Panc1 (cell line): Measurements from ENCODE around the gene PCBP4. TPM values are rescaled to one million over a fixed set of nuclear protein-coding genes. Genes with fewer than 3 reads are reported as not detected.

ENCODE experiments used
- ATAC-seq: fragments of 200-7000 bp; cut with Tn5 transposase; 2 replicates; pipeline ENCODE4 v1.9.1; 2020; ENCODE audit warnings: mild to moderate bottlenecking, moderate library complexity
- BruUV-seq: library from RNA; stranded (reverse); fragments of 400-500 nt; replicated peaks from 2 replicates; lab custom pipeline; 2021; lab: Mats Ljungman, UMichigan
- CTCF ChIA-PET: fragments of 300-600 bp; sonication (Branson Sonifier 250); formaldehyde crosslinking; loops from one replicate; lab custom pipeline; 2022; ENCODE audit warnings: antibody characterized with exemption; lab: Charles Lee
- POLR2A ChIA-PET: fragments of 300-600 bp; sonication (Branson Sonifier 250); formaldehyde crosslinking; loops from one replicate; lab custom pipeline; 2022; ENCODE audit warnings: antibody characterized with exemption; lab: Charles Lee
- DNase-seq: peaks from one replicate; pipeline ENCODE4 v3.0.0-alpha.2; 2010; ENCODE audit warnings: low read depth, low spot score
- H3K27ac ChIP-seq: 2 replicates; pipeline ENCODE4 v1.5.1; 2011; ENCODE audit warnings: mild to moderate bottlenecking, low read length, inconsistent platforms
- H3K27me3 ChIP-seq: fragments of 200-500 bp; sonication (Bioruptor generic); 2 replicates; pipeline ENCODE4 v1.6.0; 2014; ENCODE audit warnings: low read length, inconsistent platforms; ENCODE audit not compliant: control insufficient read depth, insufficient read depth
- H3K36me3 ChIP-seq: fragments of 200-500 bp; sonication (Bioruptor generic); 2 replicates; pipeline ENCODE4 v1.5.1; 2014; ENCODE audit warnings: inconsistent platforms, mild to moderate bottlenecking, low read length, moderate library complexity; ENCODE audit not compliant: control insufficient read depth, insufficient read depth
- H3K4me1 ChIP-seq: 2 replicates; pipeline ENCODE4 v1.5.1; 2011; ENCODE audit warnings: inconsistent platforms, mild to moderate bottlenecking, low read length, moderate library complexity; ENCODE audit not compliant: control insufficient read depth, insufficient read depth
- H3K4me3 ChIP-seq, 2 experiments: 2 replicates each; pipeline ENCODE4 v1.5.1; 2011 to 2012; ENCODE audit warnings: low read depth in 2 of 2, low read length in 2 of 2, mild to moderate bottlenecking in 2 of 2, inconsistent platforms in 1 of 2, moderate library complexity in 1 of 2
- H3K9me3 ChIP-seq: fragments of 200-500 bp; sonication (Bioruptor generic); 2 replicates; pipeline ENCODE4 v1.5.1; 2014; ENCODE audit warnings: low read depth, mild to moderate bottlenecking, inconsistent platforms, low read length, moderate library complexity; ENCODE audit not compliant: control insufficient read depth, insufficient read depth
- CTCF ChIP-seq: fragments of 450-650 bp; IDR thresholded peaks from 2 replicates; pipeline ENCODE4 v1.5.1; 2017; ENCODE audit warnings: mild to moderate bottlenecking
- POLR2AphosphoS5 ChIP-seq: IDR thresholded peaks from 2 replicates; pipeline ENCODE4 v1.6.1; 2012; ENCODE audit warnings: mild to moderate bottlenecking, low read depth, low read length, moderate library complexity
- REST ChIP-seq, 2 experiments: IDR thresholded peaks; 2 replicates each; pipeline ENCODE4 v1.6.1; 2011 to 2012; ENCODE audit warnings: low read depth in 2 of 2, control low read depth in 1 of 2, low read length in 1 of 2, mild to moderate bottlenecking in 1 of 2, moderate library complexity in 1 of 2; ENCODE audit not compliant: insufficient read depth in 1 of 2
- SIN3A ChIP-seq: IDR thresholded peaks from 2 replicates; pipeline ENCODE4 v1.6.1; 2012; ENCODE audit warnings: low read depth, mild to moderate bottlenecking, low read length, moderate library complexity, borderline replicate concordance; ENCODE audit not compliant: insufficient read depth
- TCF7L2 ChIP-seq: IDR thresholded peaks from 2 replicates; pipeline ENCODE4 v1.6.1; 2011; ENCODE audit warnings: mild to moderate bottlenecking, low read depth, low read length, inconsistent platforms
- in situ Hi-C: cut with HindIII; loops from 2 replicates; pipeline ENCODE4 v1.10.0; 2016; ENCODE audit warnings: low sequenced_read_pairs, low pct_unique_long_range_greater_than_20kb
- intact Hi-C: fragments of 100-400 bp; cut with micrococcal nuclease; formaldehyde crosslinking; loops from one replicate; pipeline ENCODE4 v1.10.0; 2022; ENCODE audit not compliant: unreplicated experiment
- total RNA-seq: library from RNA; stranded (reverse); gene quantifications from one replicate; pipeline ENCODE4 v1.2.1, GENCODE V29; 2021; ENCODE audit not compliant: unreplicated experiment

Gene PCBP4
- total RNA-seq, 1 experiment from 2014 or later: 58.0 TPM

- ChIA-PET CTCF (interaction anchor here (1.3 to 1.7 kb wide), 3 partner anchors 8 to 33 kb away, joined by 7 to 9 read pairs (median 8); partner anchors contain the start of genes ACY1 and RRP9), POLR2A (no interaction called here)
- ATAC-seq (peak; percentile 47), DNase-seq (no peak)
- intact Hi-C loops (loop anchor here (2.0 kb wide), 1 partner anchor 32 kb away; the partner anchor contains the start of gene PARP3), in situ Hi-C loops (no loop called here)
- no peaks in the 10 kb centered on the region for H3K27me3 ChIP-seq
- H3K36me3 ChIP-seq: no peaks in the 10 kb centered on the region; the same call in 1 of the 2 replicates
- peak overlapping the region; percentile 76 to 79 for H3K4me3 ChIP-seq
- peaks cover 19% of the 10 kb centered on the region for H3K4me1 ChIP-seq
- H3K9me3 ChIP-seq: no peaks in the 10 kb centered on the region
- H3K27ac ChIP-seq: peak overlapping the region; percentile 91
- no TSS peak for BruUV-seq
- no peak for TF ChIP-seq POLR2AphosphoS5
- TF ChIP-seq REST (IDR thresholded peaks at IDR 0.05; ENCODE audit: insufficient read depth in 1 of 2, low read depth in 2 of 2, low read length in 1 of 2): no peak
- TF ChIP-seq CTCF: peak; percentile 66
- no peak for TF ChIP-seq TCF7L2
- TF ChIP-seq SIN3A: no peak
Measured at GRCh38 chr3:51974277-51974962, 7.2 kb upstream of the PCBP4 start.

GRCh38 chr3:51971350-51971749 lies 4.1 kb upstream of the PCBP4 start:
- BruUV-seq: no TSS peak
- Histone ChIP-seq H3K27me3 (no peaks in the 10 kb centered on the region), H3K27ac (no peak overlapping the region), H3K36me3 (no peaks in the 10 kb centered on the region; the same call in 1 of the 2 replicates), H3K4me1 (peaks cover 24% of the 10 kb centered on the region), H3K4me3 (no peak overlapping the region), H3K9me3 (no peaks in the 10 kb centered on the region)
- in situ Hi-C loops: no loop called here
- ChIA-PET CTCF (no interaction called here), POLR2A (no interaction called here)
- intact Hi-C loops: no loop called here
- ATAC-seq: no peak
- no peak for TF ChIP-seq TCF7L2
- TF ChIP-seq CTCF: no peak
- no peak for TF ChIP-seq REST (IDR thresholded peaks at IDR 0.05; ENCODE audit: insufficient read depth in 1 of 2, low read depth in 2 of 2, low read length in 1 of 2)
- no peak for TF ChIP-seq POLR2AphosphoS5
- TF ChIP-seq SIN3A: no peak
- DNase-seq: no peak
